ENCODE results near the gene SERPINB10.
A peak's percentile ranks its signal among the peaks of the same experiment; 100 is the strongest.

SERPINB10 gene

DNA sequence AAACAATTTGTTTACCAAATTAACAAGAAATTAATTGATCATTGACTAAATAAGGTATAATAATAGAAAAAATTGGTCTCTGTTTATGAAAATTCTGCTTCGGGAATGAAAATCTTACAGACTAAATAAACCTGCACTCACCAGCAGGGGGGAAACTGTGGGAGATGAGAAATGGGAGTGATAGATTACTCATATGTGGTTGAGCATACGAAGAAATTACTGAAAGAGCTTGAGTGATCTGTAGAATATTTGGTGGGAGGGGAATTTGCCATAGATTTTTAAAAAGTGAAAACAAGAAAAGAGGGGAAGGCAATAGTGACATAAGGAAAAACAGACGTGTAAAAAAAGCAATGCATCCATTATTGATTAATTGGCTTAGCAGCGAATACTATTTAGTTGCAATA, 43.5 kb downstream of the SERPINB10 start:
- no peak overlapping the region for H2BK120ac ChIP-seq (ENCODE audit: low read depth, low read length)
- H3K18ac ChIP-seq (ENCODE audit: low read depth in 1 of 2, low read length in 2 of 2), result no peak overlapping the region
- no peaks in the 10 kb centered on the region for H3K27me3 ChIP-seq (ENCODE audit: control insufficient read depth in 1 of 2, insufficient read depth in 1 of 2, low read length in 2 of 2)
- WGBS, result 72% methylated on average over 3 of the region's 4 CpGs
- no peak overlapping the region for H3K4me2 ChIP-seq (ENCODE audit: low read length, poor library complexity, severe bottlenecking)
- H3K9me3 ChIP-seq (ENCODE audit: control insufficient read depth, low read length), result no peaks in the 10 kb centered on the region
- no peak overlapping the region for H3K23ac ChIP-seq (ENCODE audit: low read length in 2 of 2)
- H3K4me3 ChIP-seq (ENCODE audit: insufficient read depth in 1 of 2, low read depth in 1 of 2, low read length in 2 of 2), result no peak overlapping the region
- H3K36me3 ChIP-seq (ENCODE audit: control insufficient read depth in 1 of 2, insufficient read depth in 2 of 2, low read depth in 1 of 2, low read length in 2 of 2), result no peaks in the 10 kb centered on the region
- H2AFZ ChIP-seq (ENCODE audit: low read depth, low read length), result no peak overlapping the region
- H3K4ac ChIP-seq (ENCODE audit: low read depth in 1 of 2, low read length in 2 of 2), result no peak overlapping the region
- H3K9ac ChIP-seq (ENCODE audit: low read length), result no peak overlapping the region
- no peak overlapping the region for H2AK5ac ChIP-seq (ENCODE audit: low read length, severe bottlenecking)
- peak; percentile 50 for DNase-seq
- no peak overlapping the region for H2BK12ac ChIP-seq (ENCODE audit: low read length in 2 of 2)
- no peaks in the 10 kb centered on the region for H3K79me1 ChIP-seq (replicated peaks; ENCODE audit: low read length, poor library complexity, severe bottlenecking)
- H3K14ac ChIP-seq (ENCODE audit: low read length in 2 of 2), result no peak overlapping the region
- no peak overlapping the region for H4K91ac ChIP-seq (ENCODE audit: low read length)
- no peak overlapping the region for H3K27ac ChIP-seq (ENCODE audit: low read length, poor library complexity, severe bottlenecking)
- no peak overlapping the region for H2BK5ac ChIP-seq (ENCODE audit: low read depth, low read length, poor library complexity, severe bottlenecking)
- peaks cover 6% of the 10 kb centered on the region for H3K4me1 ChIP-seq (ENCODE audit: control insufficient read depth, insufficient read depth, low read depth, low read length)
- H4K8ac ChIP-seq (ENCODE audit: low read length), result no peak overlapping the region
- H2BK15ac ChIP-seq (ENCODE audit: low read depth, poor library complexity, severe bottlenecking), result no peak overlapping the region

DNA sequence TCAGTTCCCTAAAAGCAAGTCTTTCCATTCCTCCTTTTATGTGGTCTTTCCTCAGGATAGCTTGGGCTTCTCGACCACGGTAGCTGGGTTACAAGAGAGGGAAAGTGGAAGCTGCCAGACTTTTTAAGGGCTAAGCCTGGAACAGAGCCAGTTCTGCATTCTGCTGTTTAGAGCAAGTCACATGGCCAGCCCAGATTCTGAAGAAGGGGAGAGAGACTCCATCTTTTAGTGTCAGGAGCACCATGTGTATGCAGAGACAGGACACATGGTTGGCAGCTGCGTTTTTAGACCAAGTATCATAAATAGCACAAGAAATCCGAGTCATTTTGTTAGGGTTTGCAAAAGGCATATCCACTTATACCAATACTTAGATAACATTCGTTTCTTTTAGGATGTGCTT, 46.1 kb downstream of the SERPINB10 start:
- Histone ChIP-seq H3K36me3 (ENCODE audit: control insufficient read depth in 1 of 2, insufficient read depth in 2 of 2, low read depth in 1 of 2, low read length in 2 of 2) (no peaks in the 10 kb centered on the region), H4K8ac (ENCODE audit: low read length) (no peak overlapping the region), H3K4ac (ENCODE audit: low read depth in 1 of 2, low read length in 2 of 2) (no peak overlapping the region), H3K27ac (ENCODE audit: low read length, poor library complexity, severe bottlenecking) (no peak overlapping the region), H3K27me3 (ENCODE audit: control insufficient read depth in 1 of 2, insufficient read depth in 1 of 2, low read length in 2 of 2) (no peaks in the 10 kb centered on the region), H4K91ac (ENCODE audit: low read length) (no peak overlapping the region), H3K4me1 (ENCODE audit: control insufficient read depth, insufficient read depth, low read depth, low read length) (peaks cover 6% of the 10 kb centered on the region), H3K23ac (ENCODE audit: low read length in 2 of 2) (no peak overlapping the region), H2BK15ac (ENCODE audit: low read depth, poor library complexity, severe bottlenecking) (no peak overlapping the region), H3K79me1 (replicated peaks; ENCODE audit: low read length, poor library complexity, severe bottlenecking) (no peaks in the 10 kb centered on the region), H3K9me3 (ENCODE audit: control insufficient read depth, low read length) (no peaks in the 10 kb centered on the region), H3K4me3 (ENCODE audit: insufficient read depth in 1 of 2, low read depth in 1 of 2, low read length in 2 of 2) (no peak overlapping the region), H2AK5ac (ENCODE audit: low read length, severe bottlenecking) (no peak overlapping the region), H2BK5ac (ENCODE audit: low read depth, low read length, poor library complexity, severe bottlenecking) (no peak overlapping the region), H3K4me2 (ENCODE audit: low read length, poor library complexity, severe bottlenecking) (no peak overlapping the region), H2BK12ac (ENCODE audit: low read length in 2 of 2) (no peak overlapping the region), H3K14ac (ENCODE audit: low read length in 2 of 2) (no peak overlapping the region), H2AFZ (ENCODE audit: low read depth, low read length) (no peak overlapping the region), H3K18ac (ENCODE audit: low read depth in 1 of 2, low read length in 2 of 2) (no peak overlapping the region), H3K9ac (ENCODE audit: low read length) (no peak overlapping the region), H2BK120ac (ENCODE audit: low read depth, low read length) (no peak overlapping the region)
- DNase-seq, result no peak
- WGBS, result 85% methylated on average over 5 of the region's 5 CpGs

DNA sequence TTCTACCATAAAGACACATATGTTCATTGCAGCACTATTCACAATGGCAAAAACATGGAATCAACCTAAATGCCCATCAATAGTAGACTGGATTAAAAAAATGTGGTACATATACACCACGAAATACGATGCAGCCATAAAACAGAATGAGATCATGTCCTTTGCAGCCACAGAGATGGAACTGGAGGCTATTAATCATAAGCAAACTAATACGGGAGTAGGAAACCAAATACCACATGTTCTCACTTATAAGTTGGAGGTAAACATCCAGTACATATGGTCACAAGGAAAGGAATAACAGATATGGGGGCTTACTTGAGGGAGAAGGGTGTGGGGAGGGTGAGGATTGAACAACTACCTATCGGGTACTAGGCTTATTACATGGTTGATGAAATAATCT, 49.0 kb downstream of the SERPINB10 start:
- Histone ChIP-seq H2AFZ (ENCODE audit: low read depth, low read length) (no peak overlapping the region), H3K9me3 (ENCODE audit: control insufficient read depth, low read length) (no peaks in the 10 kb centered on the region), H3K4me3 (ENCODE audit: insufficient read depth in 1 of 2, low read depth in 1 of 2, low read length in 2 of 2) (no peak overlapping the region), H3K14ac (ENCODE audit: low read length in 2 of 2) (no peak overlapping the region), H3K27me3 (ENCODE audit: control insufficient read depth in 1 of 2, insufficient read depth in 1 of 2, low read length in 2 of 2) (no peaks in the 10 kb centered on the region), H2AK5ac (ENCODE audit: low read length, severe bottlenecking) (no peak overlapping the region), H3K4me1 (ENCODE audit: control insufficient read depth, insufficient read depth, low read depth, low read length) (no peaks in the 10 kb centered on the region), H2BK12ac (ENCODE audit: low read length in 2 of 2) (no peak overlapping the region), H3K4me2 (ENCODE audit: low read length, poor library complexity, severe bottlenecking) (no peak overlapping the region), H2BK15ac (ENCODE audit: low read depth, poor library complexity, severe bottlenecking) (no peak overlapping the region), H2BK5ac (ENCODE audit: low read depth, low read length, poor library complexity, severe bottlenecking) (no peak overlapping the region), H3K4ac (ENCODE audit: low read depth in 1 of 2, low read length in 2 of 2) (no peak overlapping the region), H3K9ac (ENCODE audit: low read length) (no peak overlapping the region), H4K8ac (ENCODE audit: low read length) (no peak overlapping the region), H3K23ac (ENCODE audit: low read length in 2 of 2) (no peak overlapping the region), H3K27ac (ENCODE audit: low read length, poor library complexity, severe bottlenecking) (no peak overlapping the region), H3K79me1 (replicated peaks; ENCODE audit: low read length, poor library complexity, severe bottlenecking) (no peaks in the 10 kb centered on the region), H4K91ac (ENCODE audit: low read length) (no peak overlapping the region), H3K18ac (ENCODE audit: low read depth in 1 of 2, low read length in 2 of 2) (no peak overlapping the region), H2BK120ac (ENCODE audit: low read depth, low read length) (no peak overlapping the region), H3K36me3 (ENCODE audit: control insufficient read depth in 1 of 2, insufficient read depth in 2 of 2, low read depth in 1 of 2, low read length in 2 of 2) (no peaks in the 10 kb centered on the region)
- no CpG with 5 or more reads among the region's 4 CpGs for WGBS
- DNase-seq, result no peak

DNA sequence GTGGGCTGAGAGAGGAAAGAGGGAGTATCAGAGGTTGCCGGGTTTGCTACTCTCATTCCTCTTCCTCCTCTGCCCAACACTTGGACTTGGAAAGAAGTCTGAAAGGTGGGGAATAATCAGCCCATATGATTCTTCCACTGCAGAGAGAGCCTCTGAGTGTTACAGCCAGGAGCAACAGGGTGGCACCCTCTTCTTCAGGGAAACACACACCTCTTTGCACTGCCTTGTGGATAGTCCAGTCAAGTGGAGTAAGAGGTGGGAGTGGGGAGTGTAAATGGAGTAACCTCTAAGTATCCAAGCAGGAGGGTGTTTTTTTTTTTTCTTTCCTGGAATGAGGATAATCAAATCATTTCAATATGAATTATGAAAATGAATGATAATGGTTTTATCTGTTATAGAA, 53.1 kb downstream of the SERPINB10 start:
- no peak for DNase-seq
- Histone ChIP-seq H2AFZ (ENCODE audit: low read depth, low read length) (no peak overlapping the region), H2BK120ac (ENCODE audit: low read depth, low read length) (no peak overlapping the region), H2BK5ac (ENCODE audit: low read depth, low read length, poor library complexity, severe bottlenecking) (no peak overlapping the region), H3K9me3 (ENCODE audit: control insufficient read depth, low read length) (no peaks in the 10 kb centered on the region), H3K9ac (ENCODE audit: low read length) (no peak overlapping the region), H3K14ac (ENCODE audit: low read length in 2 of 2) (no peak overlapping the region), H4K91ac (ENCODE audit: low read length) (no peak overlapping the region), H4K8ac (ENCODE audit: low read length) (no peak overlapping the region), H3K23ac (ENCODE audit: low read length in 2 of 2) (no peak overlapping the region), H3K27me3 (ENCODE audit: control insufficient read depth in 1 of 2, insufficient read depth in 1 of 2, low read length in 2 of 2) (no peaks in the 10 kb centered on the region), H3K18ac (ENCODE audit: low read depth in 1 of 2, low read length in 2 of 2) (no peak overlapping the region), H3K4me3 (ENCODE audit: insufficient read depth in 1 of 2, low read depth in 1 of 2, low read length in 2 of 2) (no peak overlapping the region), H3K36me3 (ENCODE audit: control insufficient read depth in 1 of 2, insufficient read depth in 2 of 2, low read depth in 1 of 2, low read length in 2 of 2) (no peaks in the 10 kb centered on the region), H3K79me1 (replicated peaks; ENCODE audit: low read length, poor library complexity, severe bottlenecking) (no peaks in the 10 kb centered on the region), H3K4ac (ENCODE audit: low read depth in 1 of 2, low read length in 2 of 2) (no peak overlapping the region), H2BK12ac (ENCODE audit: low read length in 2 of 2) (no peak overlapping the region), H3K4me2 (ENCODE audit: low read length, poor library complexity, severe bottlenecking) (no peak overlapping the region), H3K4me1 (ENCODE audit: control insufficient read depth, insufficient read depth, low read depth, low read length) (no peaks in the 10 kb centered on the region), H3K27ac (ENCODE audit: low read length, poor library complexity, severe bottlenecking) (no peak overlapping the region), H2BK15ac (ENCODE audit: low read depth, poor library complexity, severe bottlenecking) (no peak overlapping the region), H2AK5ac (ENCODE audit: low read length, severe bottlenecking) (no peak overlapping the region)
- no CpG with 5 or more reads among the region's 1 CpG for WGBS
